Smooth muscle cell (in vitro differentiated cells): ENCODE measurements around the gene NGEF. TPM values are rescaled to one million over a fixed set of nuclear protein-coding genes. Genes with fewer than 3 reads are reported as not detected.

Experiments used
- DNase-seq: peaks from one replicate; lab custom pipeline; 2025; ENCODE audit not compliant: unreplicated experiment; lab: John Stamatoyannopoulos, UW
- H2AFZ ChIP-seq: fragments of 200-600 bp; sonication (generic); 2 replicates; pipeline ENCODE4 v1.6.0; 2016; ENCODE audit warnings: antibody characterized with exemption, low read depth, mild to moderate bottlenecking
- H3F3A ChIP-seq: fragments of 200-600 bp; sonication (generic); 2 replicates; pipeline ENCODE4 v1.6.0; 2017; ENCODE audit warnings: antibody characterized with exemption, low read depth
- H3K27ac ChIP-seq: fragments of 200-600 bp; sonication (generic); 2 replicates; pipeline ENCODE4 v1.5.1; 2016; ENCODE audit warnings: low read depth, mild to moderate bottlenecking
- H3K27me3 ChIP-seq: fragments of 200-600 bp; sonication (generic); 2 replicates; pipeline ENCODE4 v1.6.1; 2016; ENCODE audit warnings: low read depth, mild to moderate bottlenecking
- H3K36me3 ChIP-seq: fragments of 200-600 bp; sonication (generic); 2 replicates; pipeline ENCODE4 v1.5.1; 2016; ENCODE audit warnings: low read depth
- H3K4me1 ChIP-seq: fragments of 200-600 bp; sonication (generic); 2 replicates; pipeline ENCODE4 v1.5.1; 2016; ENCODE audit warnings: low read depth
- H3K4me2 ChIP-seq: fragments of 200-600 bp; sonication (generic); 2 replicates; pipeline ENCODE4 v1.6.0; 2016; ENCODE audit warnings: mild to moderate bottlenecking
- H3K4me3 ChIP-seq: fragments of 200-600 bp; sonication (generic); 2 replicates; pipeline ENCODE4 v1.5.1; 2016; ENCODE audit warnings: mild to moderate bottlenecking
- H3K79me2 ChIP-seq: fragments of 200-600 bp; sonication (generic); 2 replicates; pipeline ENCODE4 v1.6.0; 2016; ENCODE audit warnings: low read depth, mild to moderate bottlenecking
- H3K9ac ChIP-seq: fragments of 200-600 bp; sonication (generic); 2 replicates; pipeline ENCODE4 v1.6.0; 2016; ENCODE audit warnings: low read depth
- H3K9me3 ChIP-seq: fragments of 200-600 bp; sonication (generic); replicated peaks from 2 replicates; pipeline ENCODE4 v1.5.1; 2016; ENCODE audit warnings: low read depth
- H4K20me1 ChIP-seq: fragments of 200-600 bp; sonication (generic); 2 replicates; pipeline ENCODE4 v1.6.0; 2016; ENCODE audit warnings: low read depth
- CTCF ChIP-seq: fragments of 200-600 bp; sonication (generic); IDR thresholded peaks from 2 replicates; pipeline ENCODE4 v1.5.1; 2017; ENCODE audit warnings: borderline replicate concordance, mild to moderate bottlenecking, antibody characterized with exemption; ENCODE audit not compliant: insufficient read depth, poor library complexity, severe bottlenecking
- WGBS: methylation state at CpG from one replicate; pipeline ENCODE4 v1.1.7; 2016; ENCODE audit warnings: low lambda C conversion rate; 5-methylcytosine and 5-hydroxymethylcytosine counted together
- polyA plus RNA-seq: library from polyadenylated mRNA; unstranded; fragments of >200 nt; fragmentation: Nextera tagmentation; extraction: Ambion mirVana; gene quantifications from 2 replicates; pipeline ENCODE4 v1.2.1, GENCODE V29; 2016
- total RNA-seq: library from RNA; depleted of rRNA; stranded (reverse); fragments of >200 nt; gene quantifications from 2 replicates; pipeline ENCODE4 v1.2.3, GENCODE V29; 2014

Gene NGEF
- total and polyA plus RNA-seq, 2 experiments from 2014 or later = 0.09 TPM; not detected in 1

DNA sequence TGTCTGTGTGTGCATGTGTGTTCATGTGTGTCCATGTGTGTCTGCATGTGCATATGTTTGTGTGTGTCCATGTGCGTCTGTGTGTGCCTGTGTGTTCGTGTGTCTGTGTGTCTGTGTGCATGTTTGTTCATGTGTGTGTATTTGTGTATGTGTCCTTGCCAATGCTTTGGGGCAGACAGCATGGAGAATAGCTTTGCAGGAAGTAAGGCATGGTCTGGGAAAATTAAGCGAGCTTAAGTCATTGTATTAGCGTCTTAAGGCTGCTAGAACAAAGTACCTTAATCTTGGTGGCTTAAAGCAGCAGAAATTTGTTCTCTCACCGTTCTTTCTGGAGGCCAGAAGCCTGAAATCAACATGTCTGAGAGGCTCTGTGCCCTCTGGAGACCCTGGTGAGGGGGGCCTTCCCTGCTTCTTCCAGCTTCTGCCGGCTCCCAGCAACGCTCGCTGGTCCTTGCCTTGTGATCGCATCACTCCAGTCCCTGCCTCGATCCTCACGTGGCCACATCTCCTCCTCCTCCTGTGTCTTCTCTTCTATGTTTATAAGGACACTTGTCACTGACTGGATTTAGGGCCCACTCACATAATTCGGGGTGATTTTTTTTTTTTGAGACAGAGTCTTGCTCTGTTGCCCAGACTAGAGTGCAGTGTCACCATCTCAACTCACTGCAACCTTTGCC lies 23.2 kb upstream of the NGEF start:
- no peaks in the 10 kb centered on the region for H3K27me3 ChIP-seq
- 89% methylated on average over 12 of the region's 12 CpGs for WGBS
- peaks cover 6% of the 10 kb centered on the region for H3K4me1 ChIP-seq
- H3K4me2 ChIP-seq = no peak overlapping the region
- H2AFZ ChIP-seq = no peak overlapping the region
- DNase-seq = no peak
- H3F3A ChIP-seq = no peaks in the 10 kb centered on the region
- H4K20me1 ChIP-seq = no peaks in the 10 kb centered on the region
- no peak overlapping the region for H3K4me3 ChIP-seq
- TF ChIP-seq CTCF = no peak
- H3K9ac ChIP-seq = no peak overlapping the region
- no peak overlapping the region for H3K27ac ChIP-seq
- H3K79me2 ChIP-seq = no peaks in the 10 kb centered on the region
- H3K9me3 ChIP-seq = no peaks in the 10 kb centered on the region
- H3K36me3 ChIP-seq = no peaks in the 10 kb centered on the region

DNA sequence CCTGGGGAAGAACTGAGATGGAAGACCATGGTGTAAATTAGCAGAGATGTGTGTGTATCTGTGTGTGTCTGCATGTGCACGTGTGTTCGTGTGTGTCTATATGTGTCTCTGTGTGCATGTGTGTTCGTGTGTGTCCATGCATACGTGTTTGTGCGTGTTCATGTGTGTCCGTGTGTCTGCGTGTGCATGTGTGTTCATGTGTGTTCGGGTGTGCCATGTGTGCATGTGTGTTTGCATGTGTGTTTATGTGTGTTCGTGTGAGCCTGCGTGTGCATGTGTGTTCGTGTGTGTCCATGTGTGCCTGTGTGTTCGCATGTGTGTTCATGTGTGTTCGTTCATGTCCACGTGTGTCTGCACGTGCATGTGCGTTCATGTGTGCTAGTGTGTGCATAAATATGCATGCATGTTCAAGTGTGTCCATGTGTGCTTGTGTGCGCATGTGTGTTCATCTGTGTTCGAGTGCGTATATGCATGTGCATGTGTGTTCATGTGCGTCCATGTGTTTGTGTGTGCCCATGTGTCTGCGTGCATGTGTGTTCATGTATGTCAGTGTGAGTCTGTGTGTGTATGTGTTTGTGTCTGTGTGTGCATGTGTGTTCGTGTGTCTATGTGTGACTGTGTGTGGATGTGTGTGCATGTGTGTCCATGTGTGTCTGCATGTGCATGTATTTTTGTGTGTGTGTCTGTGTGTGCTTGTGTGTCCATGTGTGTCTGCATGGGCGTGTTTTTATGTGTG lies 22.5 kb upstream of the NGEF start:
- WGBS = 91% methylated on average over 23 of the region's 23 CpGs
- Histone ChIP-seq H3K36me3 (no peaks in the 10 kb centered on the region), H3K27me3 (no peaks in the 10 kb centered on the region), H3K9me3 (no peaks in the 10 kb centered on the region), H4K20me1 (no peaks in the 10 kb centered on the region), H3K4me3 (no peak overlapping the region), H3K9ac (no peak overlapping the region), H3K4me1 (peaks cover 6% of the 10 kb centered on the region), H3F3A (no peaks in the 10 kb centered on the region), H3K4me2 (no peak overlapping the region), H3K27ac (no peak overlapping the region), H2AFZ (no peak overlapping the region), H3K79me2 (no peaks in the 10 kb centered on the region)
- no peak for DNase-seq
- TF ChIP-seq CTCF = no peak

DNA sequence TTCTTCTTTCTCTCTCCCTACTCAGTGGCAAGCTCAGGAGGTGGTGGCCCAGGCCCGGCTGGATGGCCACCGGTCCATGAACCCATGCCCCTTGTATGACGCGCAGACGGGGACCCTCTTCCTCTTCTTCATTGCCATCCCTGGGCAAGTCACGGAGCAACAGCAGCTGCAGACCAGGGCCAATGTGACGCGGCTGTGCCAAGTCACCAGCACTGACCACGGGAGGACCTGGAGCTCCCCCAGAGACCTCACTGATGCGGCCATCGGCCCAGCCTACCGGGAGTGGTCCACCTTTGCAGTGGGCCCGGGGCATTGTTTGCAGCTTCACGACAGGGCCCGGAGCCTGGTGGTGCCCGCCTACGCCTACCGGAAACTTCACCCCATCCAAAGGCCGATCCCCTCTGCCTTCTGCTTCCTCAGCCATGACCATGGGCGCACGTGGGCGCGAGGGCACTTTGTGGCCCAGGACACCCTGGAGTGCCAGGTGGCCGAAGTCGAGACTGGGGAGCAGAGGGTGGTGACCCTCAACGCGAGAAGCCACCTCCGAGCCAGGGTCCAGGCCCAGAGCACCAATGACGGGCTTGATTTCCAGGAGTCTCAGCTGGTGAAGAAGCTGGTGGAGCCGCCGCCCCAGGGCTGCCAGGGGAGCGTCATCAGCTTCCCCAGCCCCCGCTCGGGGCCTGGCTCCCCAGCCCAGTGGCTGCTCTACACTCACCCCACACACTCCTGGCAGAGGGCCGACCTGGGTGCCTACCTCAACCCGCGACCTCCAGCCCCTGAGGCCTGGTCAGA lies 21.2 kb upstream of the NGEF start:
- no peaks in the 10 kb centered on the region for H3K79me2 ChIP-seq
- H4K20me1 ChIP-seq = no peaks in the 10 kb centered on the region
- no peaks in the 10 kb centered on the region for H3K9me3 ChIP-seq
- H3K27me3 ChIP-seq = no peaks in the 10 kb centered on the region
- H3K27ac ChIP-seq = no peak overlapping the region
- 96% methylated on average over 37 of the region's 37 CpGs for WGBS
- H3K36me3 ChIP-seq = no peaks in the 10 kb centered on the region
- peaks cover 6% of the 10 kb centered on the region for H3K4me1 ChIP-seq
- H3K4me2 ChIP-seq = no peak overlapping the region
- DNase-seq = no peak
- H3K4me3 ChIP-seq = no peak overlapping the region
- H3K9ac ChIP-seq = no peak overlapping the region
- no peak overlapping the region for H2AFZ ChIP-seq
- no peak for TF ChIP-seq CTCF
- H3F3A ChIP-seq = no peaks in the 10 kb centered on the region
